IMR-90 (cell line): ENCODE measurements around the gene WNT7B. TPM values are rescaled to one million over a fixed set of nuclear protein-coding genes. Genes with fewer than 3 reads are reported as not detected.

ENCODE experiments used
- ATAC-seq: fragments of 200-7000 bp; cut with Tn5 transposase; 2 replicates; pipeline ENCODE4 v1.9.1; 2020; ENCODE audit warnings: low read depth, mild to moderate bottlenecking, moderate library complexity
- BruUV-seq: library from RNA; stranded (reverse); fragments of 400-500 nt; replicated peaks from 2 replicates; lab custom pipeline; 2021; lab: Mats Ljungman, UMichigan
- CTCF ChIA-PET: fragments of 300-600 bp; formaldehyde crosslinking; extraction: SDS; loops from one replicate; lab custom pipeline; 2021; ENCODE audit warnings: antibody characterized with exemption; lab: Yijun Ruan, JAX
- POLR2A ChIA-PET: fragments of 300-600 bp; sonication (Branson Sonifier 250); formaldehyde crosslinking; loops from one replicate; lab custom pipeline; 2022; ENCODE audit warnings: antibody characterized with exemption; ENCODE audit not compliant: unreplicated experiment; lab: Charles Lee
- DNase-seq: peaks from one replicate; pipeline ENCODE4 v3.0.0; 2013
- H2AFZ ChIP-seq: replicated peaks from 2 replicates; pipeline ENCODE3; 2013; ENCODE audit warnings: low read length, mild to moderate bottlenecking; ENCODE audit not compliant: poor library complexity
- H2AK5ac ChIP-seq: 2 replicates; pipeline ENCODE4 v1.6.1; 2013; ENCODE audit warnings: low read depth, low read length, inconsistent platforms
- H2AK9ac ChIP-seq: replicated peaks from 2 replicates; pipeline ENCODE3; 2013; ENCODE audit warnings: mild to moderate bottlenecking, low read depth, low read length, moderate library complexity; ENCODE audit not compliant: poor library complexity
- H2BK120ac ChIP-seq: 2 replicates; pipeline ENCODE4 v1.6.1; 2013; ENCODE audit warnings: low read depth, low read length, inconsistent platforms
- H2BK15ac ChIP-seq: 3 replicates; pipeline ENCODE4 v1.6.1; 2013; ENCODE audit warnings: low read depth, low read length, inconsistent platforms
- H2BK20ac ChIP-seq: 2 replicates; pipeline ENCODE4 v1.6.1; 2013; ENCODE audit warnings: low read depth, mild to moderate bottlenecking, inconsistent platforms, low read length, moderate library complexity
- H2BK5ac ChIP-seq: 2 replicates; pipeline ENCODE4 v1.6.1; 2013; ENCODE audit warnings: mild to moderate bottlenecking, low read depth, low read length, inconsistent platforms; ENCODE audit not compliant: poor library complexity, severe bottlenecking
- H3K14ac ChIP-seq: replicated peaks from 2 replicates; pipeline ENCODE4 v1.6.1; 2013; ENCODE audit warnings: low read depth, low read length, inconsistent platforms
- H3K18ac ChIP-seq: 2 replicates; pipeline ENCODE4 v1.6.1; 2013; ENCODE audit warnings: low read depth, low read length, control low read depth
- H3K23ac ChIP-seq: 2 replicates; pipeline ENCODE4 v1.6.1; 2013; ENCODE audit warnings: low read depth, low read length, inconsistent platforms
- H3K27ac ChIP-seq: 2 replicates; pipeline ENCODE4 v1.5.1; 2013; ENCODE audit warnings: mild to moderate bottlenecking, control low read depth, low read length; ENCODE audit not compliant: insufficient read depth
- H3K27me3 ChIP-seq: 2 replicates; pipeline ENCODE4 v1.6.1; 2013; ENCODE audit warnings: low read length; ENCODE audit not compliant: control insufficient read depth, insufficient read depth
- H3K36me3 ChIP-seq: 2 replicates; pipeline ENCODE4 v1.6.1; 2013; ENCODE audit warnings: low read length, mixed read lengths; ENCODE audit not compliant: control insufficient read depth, insufficient read depth
- H3K4ac ChIP-seq: 2 replicates; pipeline ENCODE4 v1.6.1; 2013; ENCODE audit warnings: low read depth, low read length, inconsistent platforms
- H3K4me1 ChIP-seq: 2 replicates; pipeline ENCODE4 v1.6.1; 2013; ENCODE audit warnings: low read length, mixed read lengths; ENCODE audit not compliant: control insufficient read depth, insufficient read depth
- H3K4me2 ChIP-seq: 2 replicates; pipeline ENCODE4 v1.6.1; 2013; ENCODE audit warnings: low read depth, mild to moderate bottlenecking, control low read depth, low read length, moderate library complexity
- H3K4me3 ChIP-seq: 2 replicates; pipeline ENCODE4 v1.5.1; 2013; ENCODE audit warnings: low read depth, mild to moderate bottlenecking, control low read depth, low read length, moderate library complexity; ENCODE audit not compliant: insufficient read depth
- H3K56ac ChIP-seq: 2 replicates; pipeline ENCODE4 v1.6.1; 2013; ENCODE audit warnings: low read length, inconsistent platforms; ENCODE audit not compliant: insufficient read depth; ENCODE audit errors: extremely low read depth
- H3K79me1 ChIP-seq, 2 experiments: 2 replicates each; pipeline ENCODE4 v1.6.1; 2013; ENCODE audit warnings: low read length in 2 of 2, inconsistent platforms in 1 of 2, low read depth in 1 of 2
- H3K9ac ChIP-seq: 2 replicates; pipeline ENCODE4 v1.6.1; 2013; ENCODE audit warnings: low read depth, low read length, control low read depth
- H3K9me1 ChIP-seq: 2 replicates; pipeline ENCODE4 v1.6.1; 2013; ENCODE audit warnings: low read length, inconsistent platforms; ENCODE audit not compliant: insufficient read depth
- H3K9me3 ChIP-seq: 2 replicates; pipeline ENCODE4 v1.6.1; 2013; ENCODE audit warnings: low read length; ENCODE audit not compliant: control insufficient read depth, insufficient read depth
- H4K20me1 ChIP-seq: 2 replicates; pipeline ENCODE4 v1.6.1; 2013; ENCODE audit warnings: low read length, inconsistent platforms; ENCODE audit not compliant: insufficient read depth
- H4K5ac ChIP-seq: 2 replicates; pipeline ENCODE4 v1.6.1; 2013; ENCODE audit warnings: mild to moderate bottlenecking, low read depth, low read length, control low read depth
- H4K8ac ChIP-seq, 2 experiments: 2 replicates each; pipeline ENCODE4 v1.6.1; 2013; ENCODE audit warnings: low read depth in 2 of 2, low read length in 2 of 2, control low read depth in 1 of 2, inconsistent platforms in 1 of 2
- H4K91ac ChIP-seq: 2 replicates; pipeline ENCODE4 v1.6.1; 2013; ENCODE audit warnings: low read depth, low read length, inconsistent platforms; ENCODE audit not compliant: insufficient read depth
- BHLHE40 ChIP-seq: fragments of 150-350 bp; IDR thresholded peaks from 2 replicates; pipeline ENCODE4 v1.6.1; 2016; ENCODE audit warnings: mild to moderate bottlenecking, low read depth, low read length
- CEBPB ChIP-seq: IDR thresholded peaks from 2 replicates; pipeline ENCODE4 v1.6.1; 2012; ENCODE audit warnings: low read depth, low read length, improper control_type of control experiment
- CHD1 ChIP-seq: IDR thresholded peaks from 2 replicates; pipeline ENCODE4 v1.6.1; 2012; ENCODE audit warnings: low read depth, low read length, improper control_type of control experiment
- FOS ChIP-seq: fragments of 150-350 bp; IDR thresholded peaks from 2 replicates; pipeline ENCODE4 v1.6.1; 2016; ENCODE audit warnings: low read depth, low read length
- MAFK ChIP-seq: IDR thresholded peaks from 2 replicates; pipeline ENCODE4 v1.6.1; 2012; ENCODE audit warnings: low read depth, low read length, improper control_type of control experiment
- MAZ ChIP-seq: IDR thresholded peaks from 2 replicates; pipeline ENCODE4 v1.6.1; 2012; ENCODE audit warnings: low read depth, mild to moderate bottlenecking, low read length, improper control_type of control experiment, moderate library complexity, borderline replicate concordance
- MXI1 ChIP-seq: IDR thresholded peaks from 2 replicates; pipeline ENCODE4 v1.6.1; 2012; ENCODE audit warnings: low read depth, mild to moderate bottlenecking, low read length, moderate library complexity, borderline replicate concordance
- NFE2L2 ChIP-seq: fragments of 150-350 bp; IDR thresholded peaks from 2 replicates; pipeline ENCODE4 v1.6.1; 2016; ENCODE audit warnings: low read depth, mild to moderate bottlenecking, low read length
- POLR2A ChIP-seq: IDR thresholded peaks from 2 replicates; pipeline ENCODE4 v1.6.1; 2012; ENCODE audit warnings: mild to moderate bottlenecking, low read depth, low read length
- RAD21 ChIP-seq: IDR thresholded peaks from 2 replicates; pipeline ENCODE4 v1.6.1; 2012; ENCODE audit warnings: low read length, improper control_type of control experiment
- RCOR1 ChIP-seq: IDR thresholded peaks from 2 replicates; pipeline ENCODE4 v1.6.1; 2012; ENCODE audit warnings: mild to moderate bottlenecking, low read length, improper control_type of control experiment; ENCODE audit not compliant: insufficient replicate concordance
- RFX5 ChIP-seq: IDR thresholded peaks from 2 replicates; pipeline ENCODE4 v1.8.0; 2012; ENCODE audit warnings: low read depth, mild to moderate bottlenecking, low read length, moderate library complexity
- SMC3 ChIP-seq: fragments of 150-350 bp; IDR thresholded peaks from 2 replicates; pipeline ENCODE4 v1.6.1; 2016; ENCODE audit warnings: low read depth, mild to moderate bottlenecking, antibody characterized with exemption, low read length, moderate library complexity
- WGBS, 2 experiments: methylation state at CpG; one replicate each; pipeline versions ENCODE4 v1.1.5 to v1.1.7; 2013; ENCODE audit warnings: missing lambda C conversion rate in 2 of 2; ENCODE audit not compliant: insufficient read length in 1 of 2; ENCODE audit errors: extremely low coverage in 2 of 2; 5-methylcytosine and 5-hydroxymethylcytosine counted together
- dilution Hi-C: fragments of 300-500 bp; cut with HindIII; formaldehyde crosslinking; loops from one replicate; pipeline ENCODE4 v1.14.3; 2018; ENCODE audit warnings: low sequenced_read_pairs; ENCODE audit not compliant: unreplicated experiment
- in situ Hi-C: fragments of 300-500 bp; cut with MboI; formaldehyde crosslinking; loops from 3 replicates; pipeline ENCODE4 v1.14.3; 2019; ENCODE audit warnings: low sequenced_read_pairs, inconsistent platforms, mixed read lengths
- intact Hi-C: fragments of 100-400 bp; cut with micrococcal nuclease; formaldehyde crosslinking; loops from 2 replicates; pipeline ENCODE4 v1.10.0; 2022
- polyA plus RNA-seq, 3 experiments: library from polyadenylated mRNA; depleted of rRNA; stranded (reverse); fragments of >200 nt; gene quantifications; 2 replicates each; pipeline ENCODE4 v1.2.3, GENCODE V29; 2012; ENCODE audit warnings: low replicate concordance in 1 of 3
- total RNA-seq: library from RNA; depleted of rRNA; stranded (reverse); fragments of >200 nt; gene quantifications from 2 replicates; pipeline ENCODE4 v1.2.3, GENCODE V29; 2012
- TF ChIP-seq, protein P1 (sequence below): fragments of 150-350 bp; IDR thresholded peaks from 2 replicates; pipeline ENCODE4 v1.6.1; 2016; ENCODE audit warnings: low read depth, mild to moderate bottlenecking, low read length, moderate library complexity, borderline replicate concordance
- TF ChIP-seq, protein P2 (sequence below): conservative IDR thresholded peaks from 2 replicates; pipeline ENCODE4 v1.5.1; 2012; ENCODE audit warnings: mild to moderate bottlenecking, low read depth, low read length, improper control_type of control experiment
- TF ChIP-seq, protein P3 (sequence below): fragments of 150-350 bp; IDR thresholded peaks from 2 replicates; pipeline ENCODE4 v1.6.1; 2017; ENCODE audit warnings: mild to moderate bottlenecking, antibody characterized with exemption, low read length, low read depth

Gene WNT7B
- total and polyA plus RNA-seq, 2 of the 4 experiments (the other 2 are of a cell fraction), result under 0.01 to 0.15 TPM

DNA sequence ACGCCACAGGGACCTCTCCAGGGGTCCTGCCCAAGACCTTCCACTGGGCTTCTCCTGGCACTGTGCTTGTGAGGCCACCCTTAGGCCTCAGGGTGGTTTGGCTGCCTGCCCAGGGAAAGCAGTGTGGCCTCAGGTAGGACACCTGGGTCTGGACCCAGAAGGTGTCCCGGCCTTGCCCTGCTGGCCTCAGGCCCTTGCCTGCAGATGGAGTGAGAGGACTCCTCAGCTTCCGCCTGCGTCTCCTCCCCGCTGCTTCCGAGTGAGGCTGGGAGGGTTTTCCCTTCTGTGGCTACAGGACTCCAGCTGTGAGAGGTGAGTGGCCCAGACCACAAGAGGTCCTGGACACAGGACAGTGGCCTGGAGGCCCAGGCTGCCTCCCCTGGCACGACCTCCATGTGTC, 60.4 kb downstream of the WNT7B start:
- Histone ChIP-seq H3K4me2 (no peak overlapping the region), H2AK5ac (no peak overlapping the region), H3K4ac (no peak overlapping the region), H3K9me3 (peaks cover 8% of the 10 kb centered on the region), H3K36me3 (no peaks in the 10 kb centered on the region), H3K14ac (no peak overlapping the region), H3K9me1 (no peaks in the 10 kb centered on the region), H4K8ac (no peak overlapping the region), H3K4me1 (no peaks in the 10 kb centered on the region), H2BK20ac (no peak overlapping the region), H2AK9ac (no peak overlapping the region), H3K27me3 (peaks cover 40% of the 10 kb centered on the region; the same call in 1 of the 2 replicates), H4K5ac (no peak overlapping the region), H2AFZ (no peak overlapping the region), H3K27ac (no peak overlapping the region), H2BK15ac (no peak overlapping the region), H3K56ac (no peak overlapping the region), H3K79me1 (no peaks in the 10 kb centered on the region), H2BK120ac (no peak overlapping the region), H4K20me1 (no peaks in the 10 kb centered on the region), H4K91ac (no peak overlapping the region), H3K23ac (no peak overlapping the region), H3K18ac (no peak overlapping the region), H2BK5ac (no peak overlapping the region), H3K9ac (no peak overlapping the region), H3K4me3 (no peak overlapping the region)
- TF ChIP-seq MXI1 (no peak), POLR2A (no peak), MAZ (no peak), SMC3 (no peak), BHLHE40 (no peak), RFX5 (no peak), RAD21 (no peak), CEBPB (no peak), NFE2L2 (no peak), CHD1 (no peak), RCOR1 (no peak), MAFK (no peak), FOS (no peak)
- TF ChIP-seq, protein P1, sequence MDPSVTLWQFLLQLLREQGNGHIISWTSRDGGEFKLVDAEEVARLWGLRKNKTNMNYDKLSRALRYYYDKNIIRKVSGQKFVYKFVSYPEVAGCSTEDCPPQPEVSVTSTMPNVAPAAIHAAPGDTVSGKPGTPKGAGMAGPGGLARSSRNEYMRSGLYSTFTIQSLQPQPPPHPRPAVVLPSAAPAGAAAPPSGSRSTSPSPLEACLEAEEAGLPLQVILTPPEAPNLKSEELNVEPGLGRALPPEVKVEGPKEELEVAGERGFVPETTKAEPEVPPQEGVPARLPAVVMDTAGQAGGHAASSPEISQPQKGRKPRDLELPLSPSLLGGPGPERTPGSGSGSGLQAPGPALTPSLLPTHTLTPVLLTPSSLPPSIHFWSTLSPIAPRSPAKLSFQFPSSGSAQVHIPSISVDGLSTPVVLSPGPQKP, result no peak
- TF ChIP-seq, protein P2, sequence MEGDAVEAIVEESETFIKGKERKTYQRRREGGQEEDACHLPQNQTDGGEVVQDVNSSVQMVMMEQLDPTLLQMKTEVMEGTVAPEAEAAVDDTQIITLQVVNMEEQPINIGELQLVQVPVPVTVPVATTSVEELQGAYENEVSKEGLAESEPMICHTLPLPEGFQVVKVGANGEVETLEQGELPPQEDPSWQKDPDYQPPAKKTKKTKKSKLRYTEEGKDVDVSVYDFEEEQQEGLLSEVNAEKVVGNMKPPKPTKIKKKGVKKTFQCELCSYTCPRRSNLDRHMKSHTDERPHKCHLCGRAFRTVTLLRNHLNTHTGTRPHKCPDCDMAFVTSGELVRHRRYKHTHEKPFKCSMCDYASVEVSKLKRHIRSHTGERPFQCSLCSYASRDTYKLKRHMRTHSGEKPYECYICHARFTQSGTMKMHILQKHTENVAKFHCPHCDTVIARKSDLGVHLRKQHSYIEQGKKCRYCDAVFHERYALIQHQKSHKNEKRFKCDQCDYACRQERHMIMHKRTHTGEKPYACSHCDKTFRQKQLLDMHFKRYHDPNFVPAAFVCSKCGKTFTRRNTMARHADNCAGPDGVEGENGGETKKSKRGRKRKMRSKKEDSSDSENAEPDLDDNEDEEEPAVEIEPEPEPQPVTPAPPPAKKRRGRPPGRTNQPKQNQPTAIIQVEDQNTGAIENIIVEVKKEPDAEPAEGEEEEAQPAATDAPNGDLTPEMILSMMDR, result no peak
- TF ChIP-seq, protein P3, sequence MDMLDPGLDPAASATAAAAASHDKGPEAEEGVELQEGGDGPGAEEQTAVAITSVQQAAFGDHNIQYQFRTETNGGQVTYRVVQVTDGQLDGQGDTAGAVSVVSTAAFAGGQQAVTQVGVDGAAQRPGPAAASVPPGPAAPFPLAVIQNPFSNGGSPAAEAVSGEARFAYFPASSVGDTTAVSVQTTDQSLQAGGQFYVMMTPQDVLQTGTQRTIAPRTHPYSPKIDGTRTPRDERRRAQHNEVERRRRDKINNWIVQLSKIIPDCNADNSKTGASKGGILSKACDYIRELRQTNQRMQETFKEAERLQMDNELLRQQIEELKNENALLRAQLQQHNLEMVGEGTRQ, result no peak
- DNase-seq (no peak), ATAC-seq (no peak)
- intact Hi-C loops (no loop called here), in situ Hi-C loops (no loop called here), dilution Hi-C loops (no loop called here)
- no TSS peak for BruUV-seq
- WGBS, 2 experiments, result 58% methylated on average over 5 of the region's 7 CpGs; no CpG with 5 or more reads in 1 of the 2 experiments
- ChIA-PET CTCF (no interaction called here), POLR2A (no interaction called here)
